ENCODE results near the gene OR10G4.

OR10G4 gene

GRCh38 chr11:124052966-124053365 is 40.2 kb downstream of the OR10G4 start:
- CTCF ChIA-PET: interaction anchor here (1.3 kb wide), 1 partner anchor 16 kb away, joined by 4 read pairs; no protein-coding TSS in a partner anchor
- Histone ChIP-seq H3K9me3 (ENCODE audit: control extremely low read depth in 1 of 5, control insufficient read depth in 4 of 5, insufficient read depth in 2 of 5, low read depth in 1 of 5, low read length in 4 of 5) (no peaks in the 10 kb centered on the region), H3K27ac (ENCODE audit: insufficient read depth in 1 of 2, low read depth in 1 of 2, low read length in 2 of 2, poor library complexity in 1 of 2, severe bottlenecking in 2 of 2) (no peak overlapping the region), H3K4me1 (ENCODE audit: control extremely low read depth in 1 of 4, control insufficient read depth in 4 of 4, insufficient read depth in 4 of 4, low read length in 3 of 4) (peaks cover 0 to 5% (median 0%) of the 10 kb centered on the region in 4 experiments), H3K27me3 (replicated peaks in 2 of 5; ENCODE audit: control insufficient read depth in 4 of 5, insufficient read depth in 5 of 5, low read length in 4 of 5) (no peaks in the 10 kb centered on the region), H3K36me3 (ENCODE audit: control insufficient read depth in 4 of 4, insufficient read depth in 4 of 4, low read length in 3 of 4) (no peaks in the 10 kb centered on the region), H3K4me3 (ENCODE audit: control insufficient read depth in 1 of 7, extremely low read depth in 1 of 7, insufficient read depth in 4 of 7, low read depth in 2 of 7, low read length in 6 of 7) (no peak overlapping the region)
- DNase-seq: no peak
- 94% methylated on average over 2 of the region's 3 CpGs for WGBS (ENCODE audit: insufficient coverage)
- POLR2A ChIA-PET: no interaction called here

All from common myeloid progenitor, CD34-positive (primary cell).